ENCODE results near the gene GLCE.
"Not testable (repeated sequence)": the region's sequence is repeated elsewhere in the genome, so short reads cannot be mapped to it uniquely, and the experiment has no call there.

GLCE gene

DNA sequence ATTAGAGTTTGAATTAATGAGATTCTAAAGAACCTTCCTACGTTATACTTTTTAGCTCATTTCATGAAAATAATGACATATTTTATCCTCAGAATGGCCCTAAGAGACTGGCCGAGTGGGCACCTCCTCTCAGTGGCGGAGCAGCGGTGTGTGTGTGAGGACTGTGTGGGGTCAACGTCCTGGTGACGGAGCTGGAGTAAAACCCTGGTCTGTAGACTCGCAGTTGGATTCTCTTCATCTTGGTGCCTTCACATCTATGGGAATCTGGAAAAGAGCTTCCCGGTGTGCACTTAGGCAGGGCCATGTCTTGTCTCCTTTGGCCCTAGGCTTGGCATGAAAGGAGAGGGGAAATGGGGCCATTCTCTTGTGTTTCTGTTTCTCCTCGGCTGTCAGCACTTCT lies 116.9 kb downstream of the GLCE start:
- DNase-seq = no peak

DNA sequence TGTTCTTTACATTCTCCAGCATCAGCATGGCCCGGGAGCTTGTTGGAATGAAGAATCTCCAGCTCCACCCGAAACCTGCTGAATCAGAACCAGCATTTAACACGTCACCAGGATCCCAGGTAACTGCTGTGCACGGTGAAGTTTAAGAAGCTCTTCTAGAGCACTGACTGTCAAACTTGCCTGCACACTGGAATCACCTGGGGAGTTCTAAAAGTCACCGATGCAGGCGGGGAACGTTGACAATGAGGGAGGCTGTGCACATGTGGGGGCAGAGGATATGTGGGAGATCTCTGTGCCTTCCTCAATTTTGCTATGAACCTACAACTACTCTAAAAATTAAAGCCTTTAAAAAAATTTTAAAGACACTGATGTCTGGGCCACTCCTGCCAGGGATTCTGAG lies 119.2 kb downstream of the GLCE start:
- no peak for DNase-seq

DNA sequence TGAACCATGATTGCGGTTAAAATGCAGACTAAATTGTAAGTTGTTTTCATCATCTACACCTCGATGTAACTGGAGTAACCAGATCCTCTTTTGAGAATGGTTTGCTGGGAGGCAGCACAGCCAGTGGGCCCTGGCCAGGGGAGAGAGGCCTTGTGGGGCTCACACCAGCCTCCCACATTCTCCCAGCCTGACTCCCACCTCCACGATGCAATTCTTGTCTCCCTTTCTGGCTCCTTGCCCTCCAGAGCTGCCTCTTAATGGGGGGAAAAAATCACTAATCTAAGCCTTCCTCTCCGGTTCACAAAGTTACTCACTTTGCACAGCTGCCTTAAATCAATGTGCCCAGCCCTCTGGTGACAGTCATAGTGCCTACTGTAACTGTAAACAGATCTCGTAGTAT lies 120.3 kb downstream of the GLCE start:
- DNase-seq = no peak

DNA sequence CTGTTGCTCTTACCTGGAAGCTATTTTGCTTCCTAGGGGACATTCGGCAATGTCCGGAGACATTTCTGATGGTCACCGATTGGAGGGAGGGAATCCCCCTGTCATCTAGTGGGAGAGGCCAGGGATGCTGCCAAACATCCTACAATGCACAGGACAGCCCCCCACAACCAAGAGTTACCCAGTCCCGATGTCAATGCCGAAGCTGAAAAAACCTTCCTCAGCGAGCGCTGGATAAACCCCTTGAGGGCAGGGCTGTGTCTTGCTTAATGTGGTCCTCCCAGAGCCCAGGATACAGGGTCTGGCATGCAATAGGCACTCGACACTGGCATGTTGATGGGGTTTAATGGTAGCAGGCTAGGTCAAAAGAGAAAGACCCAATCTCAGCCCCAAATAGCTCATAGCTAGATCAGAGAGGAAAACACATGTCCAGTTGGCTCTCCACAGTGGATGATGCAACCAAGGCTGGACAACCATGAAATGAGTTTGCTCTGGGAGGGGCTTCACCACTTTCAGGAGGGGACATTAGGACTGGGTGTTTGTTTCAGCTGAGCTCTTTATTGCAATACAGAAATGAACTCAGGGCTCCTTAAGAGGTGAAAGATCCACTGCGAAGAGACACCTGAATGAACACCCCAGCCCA lies 121.8 kb downstream of the GLCE start:
- no peak for DNase-seq

DNA sequence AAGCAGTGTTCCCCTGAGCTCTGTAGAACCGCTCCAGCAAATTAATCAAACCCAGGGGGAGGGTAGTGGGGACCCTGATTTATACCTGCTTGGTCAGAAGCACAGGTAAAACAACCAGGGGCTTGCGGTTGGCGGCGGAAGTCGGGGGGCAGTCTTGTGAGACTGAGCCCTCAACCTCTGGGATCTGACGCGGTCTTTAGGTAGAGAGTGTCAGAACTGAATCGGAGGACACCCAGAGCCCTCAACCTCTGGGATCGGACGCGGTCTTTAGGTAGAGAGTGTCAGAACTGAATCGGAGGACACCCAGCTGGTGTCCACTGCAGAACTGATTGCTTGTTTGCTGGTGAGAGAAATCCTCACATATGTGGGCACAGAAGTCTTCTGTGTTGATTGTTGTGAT lies 125.4 kb downstream of the GLCE start:
- DNase-seq = no peak

DNA sequence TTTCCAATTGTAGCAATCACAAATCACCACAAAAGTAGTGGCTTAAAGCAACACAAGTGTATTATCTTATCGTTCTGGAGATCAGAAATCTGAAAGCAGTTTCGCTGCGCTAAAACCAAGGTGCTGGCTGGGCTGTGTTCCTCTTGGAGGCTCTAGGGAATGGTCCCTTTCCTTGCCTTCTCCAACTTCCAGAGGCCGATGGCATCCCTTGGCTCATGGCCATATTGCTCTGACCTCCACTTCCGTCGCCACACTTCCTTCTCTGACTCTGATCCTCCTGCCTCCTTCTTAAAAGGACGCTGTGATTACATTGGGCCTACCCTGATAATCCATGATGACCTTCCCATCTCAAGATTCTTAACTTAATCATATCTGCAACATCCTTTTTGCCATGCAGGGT lies 127.6 kb downstream of the GLCE start:
- no peak for DNase-seq

DNA sequence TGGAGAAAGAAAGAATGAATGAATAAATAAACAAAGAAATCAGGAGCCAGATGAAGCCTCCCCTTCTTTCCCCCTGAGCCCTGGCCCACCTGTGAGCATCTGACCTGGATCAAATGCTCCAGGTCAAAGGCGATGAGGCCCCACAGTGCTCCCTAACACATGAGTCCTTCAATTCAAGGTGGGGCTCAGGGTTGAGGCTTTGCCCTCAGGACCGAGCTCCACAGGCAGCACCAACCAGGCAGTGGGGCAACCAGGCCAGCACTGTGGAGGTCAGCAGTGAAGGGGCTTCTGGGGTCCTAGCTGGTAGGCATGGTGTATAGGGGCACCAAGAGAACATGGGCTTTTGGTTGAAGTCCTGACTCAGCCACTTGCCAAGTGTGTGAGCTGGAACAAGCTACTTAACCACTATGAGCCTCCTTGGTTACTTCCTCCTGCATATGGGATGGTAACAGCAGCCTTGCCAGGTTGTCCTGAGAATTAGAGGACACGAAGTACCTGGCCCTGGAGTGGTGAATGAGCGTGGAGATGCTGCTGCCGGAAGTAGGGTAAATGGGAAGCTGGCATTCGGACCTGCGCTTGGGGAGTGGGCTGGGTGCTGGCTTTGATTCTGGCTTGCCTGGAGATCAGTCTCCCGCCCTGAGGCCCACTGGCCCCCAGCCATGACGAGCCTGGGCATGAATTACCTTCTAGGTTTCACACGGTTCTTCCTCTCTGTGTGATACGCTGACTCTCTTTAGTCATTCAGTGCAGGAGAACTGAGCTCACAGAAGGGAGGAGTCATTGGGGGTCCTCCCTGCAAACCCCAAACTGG lies 128.3 kb downstream of the GLCE start:
- no peak for DNase-seq

DNA sequence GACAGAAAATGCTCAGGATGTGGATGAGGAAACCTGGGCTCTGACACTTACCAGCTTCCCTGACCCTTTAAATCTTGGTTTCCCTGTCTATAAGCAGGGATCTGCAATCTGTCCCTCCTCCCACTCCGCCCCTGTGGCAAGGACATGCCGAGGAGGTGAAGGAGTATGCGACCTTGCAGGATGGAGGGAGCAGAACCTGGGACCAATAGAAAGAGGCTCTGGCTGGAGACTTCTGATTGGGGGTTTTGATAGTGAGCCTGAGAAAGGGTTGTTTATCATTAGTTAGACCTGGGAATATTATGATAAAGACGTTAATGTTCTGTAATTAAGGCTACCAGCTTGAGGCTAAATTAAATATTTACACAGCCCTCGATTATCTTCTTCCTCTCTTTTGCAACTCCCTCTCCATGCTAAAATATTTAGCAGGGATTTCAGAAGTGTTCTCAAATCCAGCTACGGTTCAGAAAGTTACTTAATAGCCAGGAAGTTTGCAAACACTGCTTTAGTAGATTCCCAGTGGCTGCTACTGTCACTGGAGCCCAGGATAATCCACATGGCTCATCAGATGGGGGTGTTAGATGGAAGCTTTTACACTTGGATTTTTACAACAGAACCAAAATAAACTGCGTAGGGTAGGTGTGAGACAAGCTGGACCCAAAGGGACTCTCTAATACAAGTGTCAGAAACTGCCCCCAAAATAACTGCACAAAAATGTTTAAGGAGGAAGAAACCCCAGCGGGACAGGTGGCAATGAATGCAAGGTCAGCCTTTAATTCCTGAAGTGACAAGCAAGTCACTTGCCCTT lies 129.1 kb downstream of the GLCE start:
- no peak for DNase-seq

DNA sequence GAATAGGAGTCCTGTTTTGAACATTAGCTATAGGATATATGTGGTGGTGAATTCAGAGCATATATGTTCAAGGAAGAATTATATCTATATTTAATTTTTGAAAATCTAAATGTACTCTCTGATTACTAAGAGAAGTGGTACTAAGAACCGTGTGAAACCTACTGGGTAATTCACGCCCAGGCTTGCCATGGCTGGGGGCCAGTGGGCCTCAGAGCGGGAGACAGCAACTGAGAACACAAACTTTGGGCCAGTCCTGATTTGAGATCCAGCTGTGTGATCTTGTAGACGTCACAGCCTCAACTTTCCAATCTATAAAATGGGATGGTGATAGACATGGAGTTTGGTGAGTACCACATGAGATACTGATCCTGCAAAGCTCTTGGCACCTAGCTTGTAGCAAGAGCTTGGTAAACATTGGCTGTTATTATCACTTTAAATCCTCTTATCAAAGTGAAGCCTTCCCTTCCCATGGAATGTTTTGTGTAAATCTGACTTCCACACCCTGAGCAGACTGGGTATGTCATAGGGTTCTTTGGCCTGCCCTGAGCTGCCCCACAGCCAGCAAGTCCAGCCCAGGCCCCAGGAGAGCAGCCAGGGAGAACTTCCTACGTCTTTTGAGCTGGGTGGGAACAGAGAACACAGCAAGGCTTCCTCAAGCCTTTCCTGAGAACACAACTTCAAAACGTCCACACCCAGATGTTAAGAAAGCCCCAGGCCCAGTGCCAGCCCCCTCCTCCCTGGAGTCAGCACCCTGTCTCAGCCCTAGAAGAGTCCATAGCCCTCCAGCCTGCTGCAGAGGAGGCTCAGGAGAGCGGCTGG lies 130.1 kb downstream of the GLCE start:
- no peak for DNase-seq

DNA sequence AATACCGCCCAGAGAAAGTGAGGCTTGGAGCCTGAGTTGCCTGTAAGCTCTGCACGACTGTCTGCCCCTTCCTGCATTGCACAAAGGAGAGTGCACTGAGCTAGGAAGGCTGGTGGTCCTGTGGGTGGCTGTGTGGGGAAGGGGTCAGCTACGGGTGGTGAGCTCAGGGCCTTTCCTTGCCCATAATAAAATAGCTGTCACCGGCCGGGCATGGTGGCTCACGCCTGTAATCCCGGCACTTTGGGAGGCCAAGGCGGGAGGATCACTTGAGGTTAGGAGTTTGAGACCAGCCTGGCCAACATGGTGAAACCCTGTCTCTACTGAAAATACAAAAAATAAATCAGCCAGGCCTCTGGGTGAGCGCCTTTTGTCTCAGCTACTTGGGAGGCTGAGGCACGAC lies 131.2 kb downstream of the GLCE start:
- not testable (repeated sequence) for DNase-seq

DNA sequence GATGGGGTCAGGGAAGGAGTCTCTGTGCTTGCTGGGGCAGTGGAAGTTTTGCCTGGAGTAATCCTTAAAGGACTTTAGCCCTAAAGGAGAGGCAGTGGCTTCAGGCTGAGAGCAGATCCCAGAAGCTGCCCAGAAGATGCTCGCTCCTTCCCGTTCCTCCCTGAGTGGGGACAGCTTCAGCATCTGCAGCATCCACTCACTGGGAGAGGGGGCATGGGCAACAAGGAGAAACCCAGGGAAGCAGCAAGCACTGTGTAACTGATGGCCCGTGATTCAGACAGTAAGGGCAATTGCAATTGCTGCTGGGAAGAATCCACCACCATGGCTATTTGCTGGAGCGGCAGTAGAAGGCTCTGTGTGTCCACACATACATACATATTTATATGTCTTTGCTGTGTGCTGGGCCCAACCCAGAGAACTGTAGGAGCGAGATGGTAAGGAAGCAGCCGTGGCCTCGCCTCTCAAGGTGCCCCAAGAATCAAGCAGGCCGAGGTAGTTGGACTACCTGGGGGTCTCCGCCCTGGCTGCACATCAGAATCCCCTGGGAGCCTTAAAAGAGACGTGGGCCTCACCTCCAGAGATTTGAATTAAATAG lies 132.5 kb downstream of the GLCE start:
- no peak for DNase-seq

DNA sequence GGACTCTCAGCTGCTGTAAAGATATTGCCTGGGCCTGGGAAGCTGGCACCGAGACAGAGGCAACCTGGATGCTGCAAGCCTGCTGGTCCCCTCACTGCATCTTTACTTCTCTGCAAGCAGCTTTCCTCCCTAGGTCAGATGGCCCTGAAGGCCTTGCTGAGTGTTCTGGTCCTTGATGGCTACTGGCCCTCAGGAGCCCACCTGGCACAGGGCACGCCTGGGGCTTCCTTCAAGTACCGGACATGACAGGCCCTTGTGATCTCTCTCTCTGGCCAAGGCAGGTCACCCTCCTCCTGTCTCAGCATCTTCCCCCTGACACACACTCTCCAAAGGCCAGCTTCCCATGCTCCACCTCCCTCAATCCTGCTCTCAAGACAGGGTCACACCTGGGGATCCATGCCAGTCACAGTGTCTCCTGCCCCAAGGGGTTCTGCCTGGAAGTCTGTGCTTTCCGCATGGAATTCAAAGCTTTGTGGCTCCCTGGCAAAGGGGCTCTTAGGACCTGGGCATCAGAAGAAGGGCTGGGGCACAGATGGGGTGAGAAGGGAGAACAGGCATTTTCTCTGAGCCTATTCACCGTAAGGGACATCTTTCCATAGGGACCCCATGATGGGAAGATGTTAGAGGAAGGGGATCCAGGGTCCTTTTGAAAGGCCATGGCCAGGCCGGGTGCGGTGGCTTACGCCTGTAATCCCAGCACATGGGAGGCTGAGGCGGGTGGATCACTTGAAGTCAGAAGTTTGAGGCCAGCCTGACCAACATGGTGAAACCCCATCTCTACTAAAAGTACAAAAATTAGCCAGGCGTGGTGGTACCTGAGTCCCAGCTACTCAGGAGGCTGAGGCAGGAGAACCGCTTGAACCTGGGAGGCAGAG lies 133.5 kb downstream of the GLCE start:
- DNase-seq = no peak

DNA sequence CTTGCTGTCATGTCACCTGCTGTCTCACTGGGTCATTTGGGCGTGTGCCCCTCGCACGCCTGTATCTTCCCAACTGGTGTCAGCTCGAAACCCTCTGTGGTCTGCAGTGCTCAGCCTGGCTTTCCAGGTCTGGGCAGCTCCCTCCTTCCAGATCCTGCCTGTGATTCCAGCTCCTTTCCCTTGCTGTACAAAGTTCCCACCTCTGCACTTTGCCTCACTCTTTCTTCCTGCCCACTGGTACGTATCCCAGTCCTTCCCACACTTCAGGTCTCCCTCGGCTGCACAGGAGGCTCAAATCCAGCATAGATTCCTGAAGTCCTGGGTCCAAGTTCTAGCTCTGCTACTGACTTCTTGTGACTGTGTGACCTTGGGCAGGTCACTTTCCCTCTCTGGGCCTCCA lies 136.2 kb downstream of the GLCE start:
- no peak for DNase-seq

DNA sequence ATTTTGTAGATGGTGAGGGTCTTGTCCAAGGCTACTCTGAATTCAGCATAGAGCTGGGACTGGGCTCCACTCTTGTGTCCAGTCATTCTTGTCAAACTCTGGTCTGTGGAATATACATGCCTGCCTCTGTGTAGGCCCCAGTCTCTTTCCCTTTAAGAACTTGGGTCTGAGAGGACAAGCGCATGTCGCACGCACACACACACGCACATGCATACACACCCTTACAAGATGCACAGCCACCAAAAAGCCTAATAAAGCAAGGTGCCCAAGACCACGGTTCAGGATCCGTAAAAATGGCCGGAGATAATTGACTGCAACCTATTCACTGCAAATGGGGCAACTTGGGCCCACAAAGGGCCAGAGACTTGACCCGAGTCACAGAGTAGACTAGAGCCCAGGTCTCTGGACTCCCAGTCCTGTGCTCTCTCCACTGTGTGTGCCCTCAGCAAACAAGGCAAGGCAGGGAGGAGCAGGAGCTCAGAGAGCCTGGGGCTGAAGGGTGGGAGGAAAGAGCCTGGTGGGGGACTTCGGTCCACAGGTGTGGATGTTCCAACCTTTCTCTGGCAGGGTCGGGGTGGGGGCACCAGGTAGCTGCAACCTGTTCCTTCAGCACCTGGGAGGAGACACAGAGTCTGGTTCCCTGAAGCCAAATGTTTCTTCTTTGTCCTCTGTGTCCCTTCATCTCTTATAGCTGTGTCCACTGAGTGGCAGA lies 137.4 kb downstream of the GLCE start:
- DNase-seq = no peak

DNA sequence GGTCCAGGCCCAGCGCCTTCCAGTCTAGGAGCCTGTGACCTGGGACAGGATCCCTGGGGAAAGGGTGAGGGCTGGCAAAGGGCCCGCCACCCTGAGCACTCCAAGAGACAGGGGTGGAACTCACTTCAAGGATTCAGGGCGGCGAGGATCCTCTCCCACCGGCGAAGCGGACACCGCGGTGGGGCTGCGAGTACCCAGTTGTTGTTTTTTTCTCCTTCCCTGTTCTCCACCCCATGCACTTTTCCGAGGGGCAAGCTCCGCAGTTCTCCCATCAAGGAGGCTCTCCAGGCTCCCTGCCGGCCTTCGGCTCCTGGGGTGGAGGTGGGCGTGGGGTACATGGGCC lies 137.9 kb downstream of the GLCE start:
- no peak for DNase-seq

DNA sequence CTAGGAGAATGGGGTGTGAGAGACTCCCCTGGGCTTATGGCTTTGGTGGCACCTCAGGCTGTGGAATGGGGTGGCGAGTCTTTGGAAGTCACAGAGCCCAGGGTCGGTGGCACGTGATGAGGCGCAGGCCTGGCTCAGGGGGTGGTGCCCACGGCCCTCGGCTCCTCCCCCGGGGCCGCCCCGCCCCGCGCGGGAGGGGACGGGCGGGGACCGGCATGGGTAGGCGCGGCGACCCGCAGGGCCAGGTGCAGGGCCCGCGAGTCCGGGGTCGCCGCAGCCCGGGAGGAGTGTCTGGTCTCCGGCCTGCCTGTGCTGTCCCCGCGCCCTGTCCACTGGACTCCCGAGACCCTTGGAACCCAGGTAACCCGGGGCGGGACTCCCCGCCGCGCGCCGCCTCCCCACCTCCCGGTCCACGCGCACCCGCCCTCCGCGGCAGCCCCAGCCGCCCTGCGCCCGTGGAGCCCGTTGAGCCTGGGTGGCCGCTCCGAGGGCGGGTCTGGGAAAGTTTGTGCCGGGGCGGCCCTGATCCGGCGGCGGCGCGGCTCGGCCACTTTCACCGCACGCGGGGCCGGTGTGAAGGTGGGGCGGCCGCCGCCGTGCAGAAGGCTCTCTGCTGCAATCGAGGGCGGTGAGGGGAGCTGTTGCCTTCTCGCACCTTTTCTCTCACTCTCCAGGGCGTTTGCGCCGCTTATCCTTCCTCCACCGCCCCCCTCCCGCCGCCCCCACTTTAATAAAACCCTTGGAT lies 138.4 kb downstream of the GLCE start, which contains the start of gene PAQR5:
Gene PAQR5 (plus strand): TSS at position 216 of the 745 bp plus-strand sequence. CDS start 61,169 bp downstream, outside the sequence.
- DNase-seq = peak; percentile 22

DNA sequence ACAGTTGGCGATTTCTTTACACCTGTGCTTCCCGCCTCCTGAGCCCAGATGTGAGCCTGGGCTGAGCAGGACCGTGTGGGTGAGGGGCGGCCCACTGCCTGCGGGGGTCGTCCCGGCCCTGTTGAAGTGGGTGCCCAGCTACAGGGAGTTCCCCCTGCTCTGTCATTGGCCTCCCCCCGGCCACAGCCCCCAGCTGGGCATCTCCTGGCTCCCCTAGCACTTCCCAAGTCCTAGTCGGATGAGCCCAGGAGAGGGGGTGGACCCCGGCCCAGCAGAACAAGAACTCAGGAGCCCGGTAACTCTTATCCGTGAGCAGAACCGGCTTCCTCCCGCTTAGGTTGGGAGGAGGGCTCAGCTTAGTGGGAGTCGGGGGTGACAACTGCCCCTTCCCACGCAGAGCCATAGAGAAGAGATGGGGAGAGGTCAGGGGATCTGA lies 139.0 kb downstream of the GLCE start:
- no peak for DNase-seq

DNA sequence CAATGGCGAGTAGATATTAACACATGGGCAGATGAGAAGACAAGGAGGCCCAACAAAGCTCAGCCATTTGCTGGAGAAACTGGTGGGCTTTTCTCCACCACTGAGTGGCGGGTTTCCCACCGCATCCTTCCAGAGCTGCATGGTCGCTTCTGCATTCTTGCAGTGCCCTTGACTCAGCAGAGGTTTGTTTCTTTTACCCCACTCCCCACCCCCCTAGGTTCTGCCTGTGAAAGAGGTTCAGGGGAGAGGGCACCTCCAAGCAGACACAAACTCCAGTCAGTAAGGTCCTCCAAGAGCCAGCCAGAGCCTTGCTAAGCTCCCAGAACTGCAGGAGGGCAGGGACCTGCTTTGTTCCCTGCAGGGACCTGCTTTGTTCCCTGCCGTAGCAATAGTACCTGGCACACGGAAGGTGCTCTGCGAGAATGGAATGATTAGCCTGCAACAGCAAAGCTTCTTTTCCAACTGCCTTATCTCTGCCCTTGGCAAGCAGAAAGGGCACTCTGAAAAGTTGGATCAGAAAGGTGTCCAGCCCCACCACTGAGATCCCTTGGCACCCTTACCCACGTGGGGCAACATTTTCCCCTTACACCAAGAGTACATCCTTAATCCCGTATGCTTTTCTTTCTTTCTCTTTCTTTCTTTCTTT lies 139.6 kb downstream of the GLCE start:
- DNase-seq = no peak

DNA sequence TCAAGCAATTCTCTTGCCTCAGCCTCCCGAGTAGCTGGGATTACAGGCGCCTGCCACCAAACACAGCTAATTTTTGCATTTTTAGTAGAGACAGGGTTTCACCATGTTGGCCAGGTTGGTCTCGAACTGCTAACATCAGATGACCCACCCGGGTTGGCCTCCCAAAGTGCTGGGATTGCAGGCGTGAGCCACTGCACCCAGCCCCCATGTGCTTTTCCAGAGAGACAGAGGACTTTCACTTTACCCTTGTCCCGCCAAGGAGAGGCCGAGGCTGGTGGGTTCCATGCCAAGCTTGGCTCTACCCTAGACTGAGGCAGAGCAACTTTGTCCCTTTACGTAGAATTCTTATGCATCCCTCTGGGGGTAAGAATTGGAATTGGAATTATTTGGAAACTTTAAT lies 140.7 kb downstream of the GLCE start:
- not testable (repeated sequence) for DNase-seq
